Measurements from ENCODE around the gene PLCL1. TPM values are rescaled to one million over a fixed set of nuclear protein-coding genes. Genes with fewer than 3 reads are reported as not detected.

The PLCL1 gene
- total RNA-seq, 4 donors from 2014 or later = 5.4 to 21.8 (median 10.2) TPM

DNA sequence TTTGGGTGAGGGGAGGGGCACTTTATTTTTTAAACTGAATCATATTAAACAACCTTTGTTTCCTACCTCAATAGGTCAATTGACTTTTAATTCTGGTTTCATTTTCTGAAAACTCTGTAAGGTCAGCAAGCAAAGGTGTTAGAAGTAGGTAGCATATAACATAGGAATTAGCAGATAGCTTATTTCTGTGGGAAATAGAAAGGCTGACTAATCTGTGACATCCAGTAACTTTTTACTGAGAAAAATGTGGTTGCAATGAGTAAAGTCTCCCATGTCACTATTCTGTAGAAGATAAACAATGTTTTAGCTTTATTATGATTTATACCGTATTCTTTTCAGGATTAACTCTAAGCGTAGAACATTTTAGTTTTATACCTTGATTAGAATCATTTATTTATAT lies 240.4 kb downstream of the PLCL1 start:
- DNase-seq (ENCODE audit: low spot score) = no peak
- TF ChIP-seq, protein P1, sequence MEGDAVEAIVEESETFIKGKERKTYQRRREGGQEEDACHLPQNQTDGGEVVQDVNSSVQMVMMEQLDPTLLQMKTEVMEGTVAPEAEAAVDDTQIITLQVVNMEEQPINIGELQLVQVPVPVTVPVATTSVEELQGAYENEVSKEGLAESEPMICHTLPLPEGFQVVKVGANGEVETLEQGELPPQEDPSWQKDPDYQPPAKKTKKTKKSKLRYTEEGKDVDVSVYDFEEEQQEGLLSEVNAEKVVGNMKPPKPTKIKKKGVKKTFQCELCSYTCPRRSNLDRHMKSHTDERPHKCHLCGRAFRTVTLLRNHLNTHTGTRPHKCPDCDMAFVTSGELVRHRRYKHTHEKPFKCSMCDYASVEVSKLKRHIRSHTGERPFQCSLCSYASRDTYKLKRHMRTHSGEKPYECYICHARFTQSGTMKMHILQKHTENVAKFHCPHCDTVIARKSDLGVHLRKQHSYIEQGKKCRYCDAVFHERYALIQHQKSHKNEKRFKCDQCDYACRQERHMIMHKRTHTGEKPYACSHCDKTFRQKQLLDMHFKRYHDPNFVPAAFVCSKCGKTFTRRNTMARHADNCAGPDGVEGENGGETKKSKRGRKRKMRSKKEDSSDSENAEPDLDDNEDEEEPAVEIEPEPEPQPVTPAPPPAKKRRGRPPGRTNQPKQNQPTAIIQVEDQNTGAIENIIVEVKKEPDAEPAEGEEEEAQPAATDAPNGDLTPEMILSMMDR (IDR thresholded peaks at IDR 0.05) = no peak
- no peak for ATAC-seq (ENCODE audit: low FRiP score)

DNA sequence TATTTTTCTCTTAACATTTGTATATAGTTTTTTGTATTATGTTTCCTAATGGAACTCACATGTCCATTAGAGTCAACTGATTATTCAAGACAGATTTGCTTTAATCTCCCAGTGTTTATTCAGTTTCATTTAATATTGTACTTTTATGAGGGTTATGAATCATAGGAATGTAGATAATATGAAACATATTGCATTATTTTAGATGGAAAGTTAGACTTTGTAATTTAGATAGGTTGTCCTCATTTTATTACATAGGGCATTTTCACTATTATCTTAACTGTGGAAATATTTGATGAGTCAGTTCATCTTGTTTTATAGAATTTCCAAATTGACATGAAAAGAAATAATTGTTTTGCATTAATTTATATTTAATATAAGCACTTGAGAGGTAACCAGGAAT lies 240.8 kb downstream of the PLCL1 start:
- TF ChIP-seq, protein P1 (IDR thresholded peaks at IDR 0.05) = no peak
- ATAC-seq (ENCODE audit: low FRiP score) (no peak), DNase-seq (ENCODE audit: low spot score) (no peak)

GRCh38 chr2:198052741-198053140 lies 248.3 kb downstream of the PLCL1 start:
- no peak for DNase-seq (ENCODE audit: low spot score)
- ATAC-seq (ENCODE audit: low FRiP score) = no peak

DNA sequence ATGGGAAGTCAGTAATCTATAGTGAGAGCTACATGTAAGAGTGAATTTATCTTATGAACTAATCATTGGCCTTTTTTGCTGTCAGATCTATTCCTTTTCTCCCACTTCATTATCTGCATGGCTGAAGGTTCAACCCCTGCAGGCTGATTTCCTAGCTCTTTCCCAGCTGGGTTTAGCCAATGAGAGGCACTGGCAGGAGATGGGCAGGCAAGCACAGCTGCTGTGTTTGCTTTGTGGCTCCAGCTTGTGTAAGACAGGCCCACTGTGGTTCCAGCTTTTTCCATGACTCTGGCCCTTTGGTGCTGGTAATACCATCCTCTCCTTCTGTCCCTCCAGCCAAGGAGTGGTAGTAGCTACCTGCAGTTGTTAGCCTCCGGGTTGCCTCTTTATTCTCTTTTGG lies 248.8 kb downstream of the PLCL1 start:
- ATAC-seq (ENCODE audit: low FRiP score) (no peak), DNase-seq (ENCODE audit: low spot score) (no peak)
- TF ChIP-seq, protein P1 (IDR thresholded peaks at IDR 0.05) = no peak

More at GRCh38 chr2:198052741-198053140, 248.3 kb downstream of the PLCL1 start:
- TF ChIP-seq, protein P1 (IDR thresholded peaks at IDR 0.05) = no peak

DNA sequence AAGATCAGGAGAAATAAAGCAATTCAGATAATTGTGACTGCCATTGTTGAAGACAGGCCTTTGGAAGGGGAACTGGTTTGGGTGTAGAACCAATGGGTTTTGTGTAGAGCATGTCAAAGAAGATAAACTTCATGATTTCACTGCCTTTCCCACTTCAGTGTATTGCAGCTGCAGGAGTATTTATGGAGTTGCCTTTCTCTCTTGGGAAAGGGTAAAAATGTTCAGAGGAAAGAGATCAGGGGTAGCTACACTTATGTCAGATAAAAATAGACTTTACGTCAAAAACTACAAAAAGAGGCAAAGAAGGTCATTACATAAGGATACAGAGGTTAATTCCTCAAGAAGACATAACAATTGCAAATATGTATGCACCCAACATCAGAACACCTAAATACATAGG lies 249.4 kb downstream of the PLCL1 start:
- no peak for DNase-seq (ENCODE audit: low spot score)
- ATAC-seq (ENCODE audit: low FRiP score) = no peak
- TF ChIP-seq, protein P1 (IDR thresholded peaks at IDR 0.05) = no peak

DNA sequence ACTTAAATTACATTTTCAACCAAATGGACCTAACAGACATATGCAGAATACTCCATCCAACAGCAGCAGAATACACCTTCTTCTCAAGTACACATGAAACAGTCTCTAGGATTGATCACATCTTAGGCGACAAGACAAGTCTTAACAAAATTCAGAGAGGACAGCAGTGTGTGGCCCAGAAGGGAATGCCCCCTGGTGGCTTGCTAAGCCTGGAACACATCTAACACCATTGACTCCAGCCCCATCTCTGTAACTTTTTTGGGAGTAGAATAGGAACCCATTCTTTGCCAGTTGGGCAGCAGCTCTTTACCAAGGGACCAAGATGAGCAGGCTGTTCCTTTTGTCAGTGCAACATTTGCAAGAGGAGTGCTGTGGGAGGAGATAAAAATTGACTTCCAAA lies 249.9 kb downstream of the PLCL1 start:
- TF ChIP-seq, protein P1 (IDR thresholded peaks at IDR 0.05) = peak in 1 of 3 donors; percentile 7
- no peak for DNase-seq (ENCODE audit: low spot score)
- ATAC-seq (ENCODE audit: low FRiP score) = no peak

DNA sequence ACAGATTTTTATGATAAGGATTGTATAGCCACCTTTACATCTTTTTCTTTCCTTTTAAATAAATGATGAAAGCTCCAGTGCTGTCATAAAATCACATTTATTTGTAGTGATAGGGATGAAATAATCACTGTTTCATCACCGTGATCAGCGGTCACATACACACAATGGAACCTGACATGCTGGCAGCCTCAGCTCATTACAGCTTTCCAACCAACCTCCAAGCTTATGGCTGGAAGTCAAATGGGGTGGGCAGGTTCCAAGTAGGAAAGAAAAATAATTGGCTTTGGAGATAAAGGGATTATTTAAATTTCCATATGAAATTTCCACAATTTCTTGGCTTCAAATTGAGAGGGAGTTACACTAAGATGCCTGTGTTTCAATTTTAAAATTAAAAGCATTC lies 251.3 kb downstream of the PLCL1 start:
- ATAC-seq (ENCODE audit: low FRiP score) (no peak), DNase-seq (ENCODE audit: low spot score) (no peak)
- TF ChIP-seq, protein P1 (IDR thresholded peaks at IDR 0.05) = no peak
